B cell (primary cell): Measurements from ENCODE around the gene MAPKBP1.
"Not testable (repeated sequence)": the region's sequence is repeated elsewhere in the genome, so short reads cannot be mapped to it uniquely, and the experiment has no call there.

Source experiments
- CTCF ChIP-seq: fragments of 200-600 bp; IDR thresholded peaks from one replicate; pipeline ENCODE4 v1.8.0; 2022; ENCODE audit warnings: antibody characterized with exemption, mild to moderate bottlenecking
- EZH2 ChIP-seq: IDR thresholded peaks from 2 replicates; pipeline ENCODE4 v1.6.1; 2012; ENCODE audit warnings: borderline replicate concordance, low read depth, mild to moderate bottlenecking, moderate library complexity, low read length; ENCODE audit not compliant: insufficient read depth, poor library complexity, severe bottlenecking

GRCh38 chr15:41831291-41831690 is 57.0 kb downstream of the MAPKBP1 start:
- TF ChIP-seq CTCF, EZH2: not testable (repeated sequence)
